Prostate gland (tissue), 2 donors: ENCODE data around the gene KCND2. TPM values are rescaled to one million over a fixed set of nuclear protein-coding genes. Genes with fewer than 3 reads are reported as not detected.

Experiments
- DNase-seq: peaks from one replicate; pipeline ENCODE4 v3.0.0-alpha.2; 2019; ENCODE audit warnings: low spot score
- H3K27ac ChIP-seq, 2 donors: fragments of 200-600 bp; sonication (generic); 2 replicates each; pipeline ENCODE4 v1.5.1; 2017 to 2019
- H3K27me3 ChIP-seq: fragments of 200-600 bp; sonication (generic); replicated peaks from 2 replicates; pipeline ENCODE4 v1.5.1; 2019; ENCODE audit not compliant: insufficient read depth
- H3K36me3 ChIP-seq, 2 donors: fragments of 200-600 bp; sonication (generic); 1 replicate in 1 of 2; 2 replicates in 1 of 2; pipeline versions ENCODE4 v1.5.1 to v1.8.1; 2017 to 2019
- H3K4me1 ChIP-seq: fragments of 200-600 bp; sonication (generic); replicated peaks from 2 replicates; pipeline ENCODE4 v1.5.1; 2019
- H3K4me3 ChIP-seq, 2 donors: fragments of 200-600 bp; sonication (generic); 2 replicates each; pipeline ENCODE4 v1.5.1; 2017 to 2019
- H3K9me3 ChIP-seq: fragments of 200-600 bp; sonication (generic); 2 replicates; pipeline ENCODE4 v1.5.1; 2017
- CTCF ChIP-seq, 4 experiments: fragments of 200-600 bp in 2 of 4; fragments of 450-650 bp in 2 of 4; sonication (generic) in 2 of 4; IDR thresholded peaks; 1 replicate in 3 of 4; 2 replicates in 1 of 4; pipeline ENCODE4 v1.5.1; 2016 to 2019; ENCODE audit warnings: antibody characterized with exemption in 4 of 4, mild to moderate bottlenecking in 2 of 4, moderate library complexity in 2 of 4
- POLR2A ChIP-seq: fragments of 450-650 bp; IDR thresholded peaks from one replicate; pipeline ENCODE4 v1.6.1; 2016; ENCODE audit warnings: antibody characterized with exemption, mild to moderate bottlenecking
- POLR2AphosphoS5 ChIP-seq: sonication (generic); formaldehyde crosslinking; IDR thresholded peaks from one replicate; pipeline ENCODE4 v1.6.1; 2017; ENCODE audit warnings: antibody characterized with exemption
- WGBS: methylation state at CpG from one replicate; pipeline ENCODE4 v1.1.5; 2018; 5-methylcytosine and 5-hydroxymethylcytosine counted together
- intact Hi-C: fragments of 100-400 bp; cut with DNase I; formaldehyde crosslinking; loops from one replicate; pipeline ENCODE4 v1.14.2; 2022
- total RNA-seq, 2 donors: library from RNA; depleted of rRNA; stranded (reverse); fragments of >200 nt; gene quantifications; one replicate each; pipeline ENCODE4 v1.1.0, GENCODE V29; 2016

The KCND2 gene
- total RNA-seq, 2 donors from 2014 or later = 3.0 TPM; not detected in 1

GRCh38 chr7:120735791-120736190, 462.8 kb downstream of the KCND2 start:
- DNase-seq = no peak
- TF ChIP-seq POLR2A (no peak), CTCF (IDR thresholded peaks at IDR 0.05) (no peak)

GRCh38 chr7:120738816-120739215, 465.8 kb downstream of the KCND2 start:
- no peaks in the 10 kb centered on the region for H3K27me3 ChIP-seq
- WGBS = 84% methylated on average over 3 of the region's 3 CpGs
- H3K4me1 ChIP-seq = no peaks in the 10 kb centered on the region
- H3K9me3 ChIP-seq = no peaks in the 10 kb centered on the region
- TF ChIP-seq POLR2AphosphoS5 (no peak), CTCF (IDR thresholded peaks at IDR 0.05) (no peak), POLR2A (no peak)
- intact Hi-C loops = no loop called here
- no peak overlapping the region for H3K27ac ChIP-seq
- H3K36me3 ChIP-seq = no peaks in the 10 kb centered on the region
- H3K4me3 ChIP-seq = no peak overlapping the region
- no peak for DNase-seq

More at GRCh38 chr7:120735791-120736190, 462.8 kb downstream of the KCND2 start:
- intact Hi-C loops = no loop called here
- no peak overlapping the region for H3K4me3 ChIP-seq
- H3K4me1 ChIP-seq = no peaks in the 10 kb centered on the region
- 28% methylated on average over 2 of the region's 2 CpGs for WGBS
- H3K27ac ChIP-seq = no peak overlapping the region
- no peaks in the 10 kb centered on the region for H3K36me3 ChIP-seq
- no peaks in the 10 kb centered on the region for H3K9me3 ChIP-seq
- no peaks in the 10 kb centered on the region for H3K27me3 ChIP-seq

- Histone ChIP-seq H3K9me3 (no peaks in the 10 kb centered on the region), H3K27me3 (no peaks in the 10 kb centered on the region), H3K36me3 (no peaks in the 10 kb centered on the region), H3K4me1 (no peaks in the 10 kb centered on the region), H3K4me3 (no peak overlapping the region), H3K27ac (no peak overlapping the region)
- no peak for DNase-seq
- WGBS = 63% methylated on average over 3 of the region's 3 CpGs
- intact Hi-C loops = no loop called here
- TF ChIP-seq CTCF (IDR thresholded peaks at IDR 0.05) (no peak), POLR2A (no peak), POLR2AphosphoS5 (no peak)
Measured at GRCh38 chr7:120740348-120740747, 467.4 kb downstream of the KCND2 start.

GRCh38 chr7:120741371-120742042, 468.5 kb downstream of the KCND2 start:
- no peak for DNase-seq
- TF ChIP-seq POLR2A = no peak
- TF ChIP-seq CTCF (IDR thresholded peaks at IDR 0.05) = no peak
- no peak for TF ChIP-seq POLR2AphosphoS5
- Histone ChIP-seq H3K4me3 (no peak overlapping the region), H3K36me3 (no peaks in the 10 kb centered on the region), H3K27me3 (no peaks in the 10 kb centered on the region), H3K27ac (no peak overlapping the region), H3K4me1 (no peaks in the 10 kb centered on the region), H3K9me3 (no peaks in the 10 kb centered on the region)
- intact Hi-C loops = no loop called here
- 69% methylated on average over 7 of the region's 7 CpGs for WGBS

- Histone ChIP-seq H3K36me3 (no peaks in the 10 kb centered on the region), H3K4me3 (no peak overlapping the region), H3K27me3 (no peaks in the 10 kb centered on the region), H3K27ac (no peak overlapping the region), H3K9me3 (no peaks in the 10 kb centered on the region), H3K4me1 (no peaks in the 10 kb centered on the region)
- intact Hi-C loops = no loop called here
- 40% methylated on average over 5 of the region's 5 CpGs for WGBS
- no peak for DNase-seq
- TF ChIP-seq CTCF (IDR thresholded peaks at IDR 0.05) = no peak
- no peak for TF ChIP-seq POLR2A
- TF ChIP-seq POLR2AphosphoS5 = no peak
Measured at GRCh38 chr7:120742372-120742771, 469.4 kb downstream of the KCND2 start.
